ENCODE data around the gene SLC23A3.

Gene SLC23A3

GRCh38 chr2:219131327-219131726 is 38.5 kb downstream of the SLC23A3 start:
- no peak for ATAC-seq
- TF ChIP-seq BACH2 (CRISPR knock-in tag; IDR thresholded peaks at IDR 0.05; ENCODE audit: borderline replicate concordance), result no peak

- no peak for TF ChIP-seq SNAI2 (CRISPR knock-in tag; IDR thresholded peaks at IDR 0.05)
- TF ChIP-seq TSHZ2 (CRISPR knock-in tag; IDR thresholded peaks at IDR 0.05), result no peak
- TF ChIP-seq ZFP3 (CRISPR knock-in tag; IDR thresholded peaks at IDR 0.05), result no peak
- ATAC-seq, result no peak
These were observed 40.2 kb downstream of the SLC23A3 start for GRCh38 chr2:219129589-219129988.

GRCh38 chr2:219128396-219128795 is 41.4 kb downstream of the SLC23A3 start:
- no peak for TF ChIP-seq POU6F1 (CRISPR knock-in tag; IDR thresholded peaks at IDR 0.05; ENCODE audit: borderline replicate concordance, low read depth)
- no peak for TF ChIP-seq ZC3H10 (CRISPR knock-in tag; IDR thresholded peaks at IDR 0.05)
- no peak for TF ChIP-seq ZFP3 (CRISPR knock-in tag; IDR thresholded peaks at IDR 0.05)
- no peak for TF ChIP-seq ZFP30 (CRISPR knock-in tag; IDR thresholded peaks at IDR 0.05)
- no peak for ATAC-seq

GRCh38 chr2:219127037-219127635 is 42.7 kb downstream of the SLC23A3 start:
- no peak for ATAC-seq
- no peak for TF ChIP-seq SNAI2 (CRISPR knock-in tag; IDR thresholded peaks at IDR 0.05)
- TF ChIP-seq TOX (CRISPR knock-in tag; IDR thresholded peaks at IDR 0.05; ENCODE audit: borderline replicate concordance), result no peak
- no peak for TF ChIP-seq CREB5 (CRISPR knock-in tag; IDR thresholded peaks at IDR 0.05; ENCODE audit: low read depth)
- TF ChIP-seq ZC3H10 (CRISPR knock-in tag; IDR thresholded peaks at IDR 0.05), result no peak
- no peak for TF ChIP-seq TSHZ2 (CRISPR knock-in tag; IDR thresholded peaks at IDR 0.05)
- no peak for TF ChIP-seq RARB (CRISPR knock-in tag; IDR thresholded peaks at IDR 0.05)
- no peak for TF ChIP-seq TCF4 (CRISPR knock-in tag; IDR thresholded peaks at IDR 0.05; ENCODE audit: borderline replicate concordance)
- TF ChIP-seq GLIS3 (CRISPR knock-in tag; IDR thresholded peaks at IDR 0.05), result no peak
- TF ChIP-seq ISL1 (CRISPR knock-in tag; IDR thresholded peaks at IDR 0.05), result no peak
- TF ChIP-seq POU6F1 (CRISPR knock-in tag; IDR thresholded peaks at IDR 0.05; ENCODE audit: borderline replicate concordance, low read depth), result no peak
- no peak for TF ChIP-seq ZFP30 (CRISPR knock-in tag; IDR thresholded peaks at IDR 0.05)

GRCh38 chr2:219126555-219126954 is 43.3 kb downstream of the SLC23A3 start:
- ATAC-seq, result no peak
- TF ChIP-seq PPARA (CRISPR knock-in tag; IDR thresholded peaks at IDR 0.05; ENCODE audit: borderline replicate concordance) (no peak), GLIS3 (CRISPR knock-in tag; IDR thresholded peaks at IDR 0.05) (no peak), ZNF565 (CRISPR knock-in tag; conservative IDR thresholded peaks at IDR 0.05; ENCODE audit: low read depth) (no peak), TSHZ2 (CRISPR knock-in tag; IDR thresholded peaks at IDR 0.05) (no peak), BACH2 (CRISPR knock-in tag; IDR thresholded peaks at IDR 0.05; ENCODE audit: borderline replicate concordance) (no peak), TCF4 (CRISPR knock-in tag; IDR thresholded peaks at IDR 0.05; ENCODE audit: borderline replicate concordance) (no peak), ISL1 (CRISPR knock-in tag; IDR thresholded peaks at IDR 0.05) (no peak), ZNF70 (CRISPR knock-in tag; IDR thresholded peaks at IDR 0.05) (no peak), ESRRG (CRISPR knock-in tag; IDR thresholded peaks at IDR 0.05) (no peak), OSR1 (CRISPR knock-in tag; IDR thresholded peaks at IDR 0.05) (no peak), ZFP30 (CRISPR knock-in tag; IDR thresholded peaks at IDR 0.05) (no peak)
